Measurements from ENCODE around the gene HOXA13.

HOXA13 gene

DNA sequence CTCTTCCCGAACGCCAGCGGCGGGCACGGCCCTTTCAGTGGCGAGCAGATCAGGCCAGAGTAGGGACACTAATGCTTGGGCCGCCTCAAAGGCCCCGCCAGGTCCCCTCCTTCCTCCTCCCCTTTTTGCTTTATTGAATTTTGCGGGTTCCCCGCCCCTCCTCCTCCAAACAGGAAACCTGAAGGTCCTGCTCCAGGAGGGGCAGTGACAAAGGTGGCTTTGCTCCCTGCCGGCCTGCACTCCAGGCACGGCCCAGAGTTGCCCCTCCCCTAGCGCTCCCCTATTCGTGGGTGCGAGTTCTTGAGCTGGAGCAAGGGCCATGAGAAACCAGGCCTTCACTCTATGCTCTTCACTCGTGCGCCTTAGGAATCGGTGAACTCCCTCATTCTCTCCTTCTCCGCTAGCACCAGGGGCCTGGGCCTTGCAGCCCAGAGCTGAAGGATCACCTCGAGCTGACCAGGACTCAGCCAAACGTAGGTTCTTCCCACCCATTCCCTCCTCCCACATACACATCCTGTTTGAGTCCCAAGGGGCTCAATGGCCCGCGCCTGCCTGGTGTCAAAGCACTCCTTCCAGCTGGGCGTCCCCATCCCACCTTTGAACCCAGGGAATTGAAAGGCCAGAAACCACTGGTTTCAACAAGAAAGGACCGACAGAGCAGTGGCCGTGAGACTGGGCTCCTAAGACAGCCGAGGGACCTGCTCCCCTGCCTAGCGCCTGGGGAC lies 51.7 kb downstream of the HOXA13 start:
- DNase-seq (ENCODE audit: low read depth in 2 of 2): no peak

DNA sequence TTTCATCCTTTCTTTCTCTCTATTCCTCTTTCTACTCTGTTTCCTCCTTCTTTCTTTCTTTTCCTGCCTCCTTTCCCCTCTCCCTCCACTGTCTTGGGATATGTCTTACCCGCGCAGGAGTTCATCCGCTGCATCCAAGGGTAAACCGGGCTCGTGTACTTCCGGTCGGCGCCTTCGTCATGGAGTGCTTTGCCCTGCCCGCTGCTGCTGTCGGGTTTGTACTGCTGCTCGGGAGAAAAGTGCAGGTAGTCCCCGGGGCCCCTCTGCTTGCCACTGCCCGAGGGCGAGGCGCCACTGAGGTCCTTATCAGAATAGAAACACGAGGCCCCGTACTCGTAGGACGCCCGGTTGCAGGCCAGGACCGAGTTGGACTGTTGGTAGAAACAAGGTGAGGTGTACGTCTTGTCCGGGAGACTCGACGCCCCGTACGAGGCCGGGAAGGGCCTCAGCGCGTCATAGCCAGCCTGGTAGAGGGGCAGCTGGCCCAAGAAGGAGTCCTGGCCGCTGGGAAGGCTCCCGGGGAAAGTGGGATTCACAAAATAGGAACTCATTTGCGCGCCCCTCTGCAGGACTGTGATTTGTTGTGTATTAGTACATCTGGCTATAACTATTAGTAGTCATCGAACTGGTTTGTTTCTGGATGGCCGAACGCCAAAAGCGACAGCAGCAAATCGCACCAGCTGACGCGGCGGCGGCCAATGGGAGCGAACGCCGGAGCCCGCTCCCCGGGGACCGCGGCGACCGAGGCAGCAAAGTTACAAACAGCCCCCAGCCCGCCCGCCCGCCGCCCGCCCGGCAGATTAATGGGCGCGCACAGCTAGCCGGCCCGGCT lies 52.5 kb downstream of the HOXA13 start, which contains the start of gene HOXA6:
Gene HOXA6, minus strand, starts transcription at position 576 of the 832 bp plus-strand sequence. Its CDS starts 25 bp downstream, at position 551.
- DNase-seq (ENCODE audit: low read depth in 2 of 2): no peak

DNA sequence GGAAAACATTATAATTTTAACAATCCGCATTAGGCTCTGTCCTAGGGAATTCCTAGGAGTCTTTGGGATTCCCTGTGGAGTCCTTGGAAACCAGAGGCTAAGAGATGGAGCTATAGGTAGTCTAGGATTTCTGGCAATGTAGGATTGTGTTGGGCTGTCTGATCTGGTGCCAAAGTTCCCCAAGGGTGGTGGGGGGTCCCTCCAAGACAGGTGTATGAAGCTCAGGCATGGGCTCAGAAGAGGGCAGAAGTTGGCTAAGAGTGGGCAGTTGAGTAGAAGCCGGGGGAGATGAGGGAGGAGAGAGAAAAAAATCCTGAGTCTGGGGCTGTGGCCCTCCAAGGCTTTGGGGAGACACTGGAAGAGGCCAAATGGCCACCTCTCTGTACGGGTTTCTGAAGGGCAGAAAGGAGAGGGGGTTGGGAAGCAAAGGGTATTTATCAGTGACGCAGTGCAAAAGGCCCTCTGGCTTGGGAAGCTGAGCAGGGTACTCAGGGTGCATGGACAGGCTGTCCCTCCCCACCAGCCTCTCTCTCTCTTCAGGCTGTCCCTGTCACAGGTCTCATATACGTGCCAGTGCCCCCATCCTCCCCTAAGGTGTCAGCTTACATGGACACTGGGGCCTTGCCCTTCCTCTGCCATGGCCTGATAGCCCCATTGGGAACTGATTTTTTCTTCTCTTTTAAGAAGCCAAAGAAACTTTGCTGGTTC lies 53.2 kb downstream of the HOXA13 start:
- DNase-seq (ENCODE audit: low read depth in 2 of 2): no peak

DNA sequence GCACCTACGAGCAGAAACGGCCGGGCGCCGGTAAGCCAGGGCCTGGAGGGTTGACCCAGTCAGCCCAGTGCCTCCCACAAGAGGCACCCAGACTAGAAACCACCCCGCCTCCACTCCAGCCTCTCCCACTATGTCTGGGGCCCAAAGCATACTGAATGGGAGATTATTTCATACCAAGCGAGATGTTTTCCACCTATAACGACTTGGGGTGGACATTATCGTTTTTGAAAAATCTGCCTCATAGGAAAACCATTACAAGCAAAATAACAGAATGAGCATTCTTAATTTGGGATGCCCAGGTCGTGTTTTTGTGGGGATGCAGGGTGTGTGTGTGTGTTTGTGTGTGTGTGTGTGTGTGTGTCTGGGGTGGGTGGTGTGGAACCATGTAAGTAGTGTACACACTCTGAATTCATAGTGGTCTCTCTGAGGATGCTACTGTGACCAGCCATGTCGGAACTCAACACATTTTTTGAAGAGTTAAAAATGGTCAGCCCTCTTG lies 53.9 kb downstream of the HOXA13 start:
- no peak for DNase-seq (ENCODE audit: low read depth in 2 of 2)

DNA sequence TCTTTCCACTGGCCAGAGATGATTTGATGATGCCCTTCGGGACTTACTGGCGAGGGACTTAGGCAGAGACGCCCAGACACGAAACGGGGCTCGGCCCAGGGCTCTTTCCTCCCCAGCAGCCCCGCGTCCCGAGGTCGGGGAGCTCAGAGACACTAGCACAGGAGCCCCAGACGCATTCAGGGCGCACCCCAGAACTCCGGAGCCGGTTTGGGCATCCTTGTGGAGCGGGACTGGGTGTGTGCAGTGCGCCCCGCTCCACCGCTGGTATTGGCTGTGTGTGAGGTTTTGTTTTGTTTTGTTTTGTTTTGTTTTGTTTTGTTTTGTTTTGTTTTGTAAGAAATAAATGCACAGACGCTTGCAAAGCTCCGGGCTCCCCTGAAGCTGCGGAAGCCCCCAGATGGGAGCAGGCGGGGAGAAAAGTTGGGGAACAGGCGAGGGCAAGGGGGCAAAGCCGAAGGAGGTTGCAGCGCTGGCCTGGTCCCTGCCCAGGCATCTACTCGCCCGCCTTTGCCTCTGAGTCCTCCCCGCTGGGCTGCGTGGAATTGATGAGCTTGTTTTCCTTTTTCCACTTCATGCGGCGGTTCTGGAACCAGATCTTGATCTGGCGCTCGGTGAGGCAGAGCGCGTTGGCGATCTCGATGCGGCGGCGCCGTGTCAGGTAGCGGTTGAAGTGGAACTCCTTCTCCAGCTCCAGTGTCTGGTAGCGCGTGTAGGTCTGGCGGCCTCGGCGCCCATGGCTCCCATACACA lies 54.6 kb downstream of the HOXA13 start:
- DNase-seq (ENCODE audit: low read depth in 2 of 2): no peak

DNA sequence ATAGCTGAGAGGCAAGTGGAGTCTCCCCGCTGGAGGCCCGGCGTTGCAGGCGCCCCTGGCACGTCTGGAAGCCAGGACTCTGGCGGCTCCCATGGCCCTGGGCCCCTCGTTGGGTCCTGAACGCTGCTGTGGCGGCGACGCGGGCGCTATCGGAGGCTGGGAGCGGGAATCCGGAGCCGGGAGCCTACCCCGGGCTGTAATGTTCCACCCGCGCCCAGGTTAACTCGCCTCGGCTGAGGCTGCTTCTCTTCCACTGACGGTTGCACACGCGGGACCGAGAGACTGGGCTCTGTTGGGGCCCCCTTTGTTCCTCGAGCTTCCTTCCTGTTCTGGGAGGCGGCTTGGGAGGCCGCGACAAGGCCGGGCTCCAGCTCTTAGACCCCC lies 55.1 kb downstream of the HOXA13 start:
- DNase-seq (ENCODE audit: low read depth in 2 of 2): no peak
